Calu3 (cell line): Measurements from ENCODE around the gene ZSWIM8. TPM values are rescaled to one million over a fixed set of nuclear protein-coding genes. Genes with fewer than 3 reads are reported as not detected.

Source experiments
- BruUV-seq: library from RNA; stranded (reverse); fragments of 400-500 nt; replicated peaks from 2 replicates; lab custom pipeline; 2021; lab: Mats Ljungman, UMichigan
- CTCF ChIA-PET: fragments of 300-600 bp; sonication (Branson Sonifier 250); formaldehyde crosslinking; loops from one replicate; lab custom pipeline; 2022; ENCODE audit warnings: antibody characterized with exemption; lab: Charles Lee
- DNase-seq: peaks from one replicate; pipeline ENCODE4 v3.0.0; 2022
- H3K27ac Mint-ChIP-seq: one replicate; pipeline ENCODE4 v1.8.0; 2022; ENCODE audit warnings: mixed read lengths; ENCODE audit not compliant: unreplicated experiment
- H3K27me3 Mint-ChIP-seq: one replicate; pipeline ENCODE4 v1.8.0; 2022; ENCODE audit warnings: mixed read lengths; ENCODE audit not compliant: unreplicated experiment
- H3K36me3 Mint-ChIP-seq: one replicate; pipeline ENCODE4 v1.8.0; 2022; ENCODE audit warnings: mild to moderate bottlenecking, moderate library complexity, mixed read lengths; ENCODE audit not compliant: insufficient read depth, unreplicated experiment
- H3K4me1 Mint-ChIP-seq: one replicate; pipeline ENCODE4 v1.8.0; 2022; ENCODE audit warnings: mild to moderate bottlenecking, low read depth, mixed read lengths; ENCODE audit not compliant: unreplicated experiment
- H3K4me3 Mint-ChIP-seq: one replicate; pipeline ENCODE4 v1.8.0; 2022; ENCODE audit warnings: mild to moderate bottlenecking, low read depth, moderate library complexity, mixed read lengths; ENCODE audit not compliant: unreplicated experiment
- H3K9me3 Mint-ChIP-seq: one replicate; pipeline ENCODE4 v1.8.0; 2022; ENCODE audit warnings: low read depth, mixed read lengths; ENCODE audit not compliant: unreplicated experiment
- CTCF ChIP-seq: fragments of 200-600 bp; IDR thresholded peaks from one replicate; pipeline ENCODE4 v1.8.0; 2022; ENCODE audit warnings: antibody characterized with exemption; ENCODE audit not compliant: unreplicated experiment
- intact Hi-C: fragments of 100-400 bp; cut with micrococcal nuclease; formaldehyde crosslinking; loops from one replicate; pipeline ENCODE4 v1.10.0; 2022; ENCODE audit not compliant: unreplicated experiment
- total RNA-seq: library from RNA; stranded (reverse); gene quantifications from 2 replicates; pipeline ENCODE4 v1.2.3, GENCODE V29; 2022

The ZSWIM8 gene
- total RNA-seq, 1 experiment from 2014 or later, result 59.9 TPM

- H3K27me3 Mint-ChIP-seq, result no peaks in the 10 kb centered on the region
- BruUV-seq, result no TSS peak
- H3K27ac Mint-ChIP-seq, result peak overlapping the region; percentile 37
- peaks cover 19% of the 10 kb centered on the region for H3K4me1 Mint-ChIP-seq
- peaks cover 52% of the 10 kb centered on the region for H3K36me3 Mint-ChIP-seq
- intact Hi-C loops, result no loop called here
- no peak for TF ChIP-seq CTCF
- H3K4me3 Mint-ChIP-seq, result no peak overlapping the region
- DNase-seq, result no peak
- CTCF ChIA-PET, result interaction anchor here (0.6 to 1.2 kb wide), 2 partner anchors 9 to 124 kb away, joined by 3 read pairs; a partner anchor contains a TSS
- no peaks in the 10 kb centered on the region for H3K9me3 Mint-ChIP-seq
Observed at GRCh38 chr10:73762915-73763314, 22.5 kb upstream of the ZSWIM8 start.

DNA sequence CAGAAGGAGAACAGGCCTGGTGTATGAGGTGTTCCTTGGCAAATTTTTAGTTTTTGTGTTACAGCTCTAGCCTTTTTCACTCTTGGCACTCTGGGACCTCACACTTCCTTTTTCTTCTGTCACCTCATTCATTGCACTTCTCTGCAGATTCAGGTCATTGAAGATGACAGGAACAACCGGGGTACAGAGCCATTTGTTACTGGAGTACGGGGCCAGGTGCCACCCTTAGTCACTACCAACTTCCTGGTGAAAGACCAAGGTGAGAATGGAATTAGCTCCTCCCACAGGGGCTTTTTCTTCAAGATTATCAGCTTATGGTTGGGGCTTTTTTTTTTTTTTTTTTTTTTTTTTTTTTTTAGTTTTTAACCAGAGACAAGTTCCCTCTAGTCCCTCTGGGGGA is 22.1 kb upstream of the ZSWIM8 start:
- H3K36me3 Mint-ChIP-seq, result peaks cover 55% of the 10 kb centered on the region
- peaks cover 19% of the 10 kb centered on the region for H3K4me1 Mint-ChIP-seq
- TF ChIP-seq CTCF, result no peak
- H3K27ac Mint-ChIP-seq, result peak overlapping the region; percentile 37
- no peaks in the 10 kb centered on the region for H3K9me3 Mint-ChIP-seq
- no peak overlapping the region for H3K4me3 Mint-ChIP-seq
- no peaks in the 10 kb centered on the region for H3K27me3 Mint-ChIP-seq
- no peak for DNase-seq
- BruUV-seq, result no TSS peak
- intact Hi-C loops, result no loop called here
- CTCF ChIA-PET, result interaction anchor here (0.6 to 1.2 kb wide), 2 partner anchors 9 to 124 kb away, joined by 3 read pairs; a partner anchor contains a TSS

DNA sequence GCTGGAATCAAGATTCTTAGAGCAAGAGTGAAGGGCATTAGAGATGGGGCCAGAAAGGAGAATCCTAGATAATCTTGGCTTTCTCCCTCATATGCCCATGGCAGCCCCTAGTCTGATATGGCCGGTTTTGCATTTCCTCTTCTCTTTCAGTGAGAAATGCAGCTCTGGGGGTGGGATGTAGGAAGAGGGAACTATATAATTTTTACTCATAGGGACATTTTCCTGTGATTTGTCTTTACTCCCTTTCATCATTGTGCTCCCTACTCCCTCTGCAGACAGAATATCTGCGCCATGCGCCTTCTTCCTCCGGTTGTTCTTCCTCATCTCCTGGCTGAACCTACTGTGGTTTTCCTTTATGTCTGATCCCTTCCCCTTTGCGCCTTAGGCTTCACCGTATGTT is 20.3 kb upstream of the ZSWIM8 start:
- intact Hi-C loops, result no loop called here
- no peak overlapping the region for H3K27ac Mint-ChIP-seq
- CTCF ChIA-PET, result no interaction called here
- no peak for DNase-seq
- peaks cover 19% of the 10 kb centered on the region for H3K4me1 Mint-ChIP-seq
- no peak for TF ChIP-seq CTCF
- peaks cover 64% of the 10 kb centered on the region for H3K36me3 Mint-ChIP-seq
- no peak overlapping the region for H3K4me3 Mint-ChIP-seq
- no peaks in the 10 kb centered on the region for H3K27me3 Mint-ChIP-seq
- no TSS peak for BruUV-seq
- no peaks in the 10 kb centered on the region for H3K9me3 Mint-ChIP-seq

GRCh38 chr10:73768881-73769280 is 16.5 kb upstream of the ZSWIM8 start:
- BruUV-seq, result no TSS peak
- TF ChIP-seq CTCF, result no peak
- Mint-ChIP-seq H3K4me3 (no peak overlapping the region), H3K27ac (peak overlapping the region; percentile 2), H3K36me3 (peaks cover 71% of the 10 kb centered on the region), H3K9me3 (no peaks in the 10 kb centered on the region), H3K4me1 (peaks cover 6% of the 10 kb centered on the region), H3K27me3 (no peaks in the 10 kb centered on the region)
- CTCF ChIA-PET, result no interaction called here
- intact Hi-C loops, result no loop called here
- DNase-seq, result no peak
